Vagina (tissue), 2 donors: ENCODE data around the gene PSKH1.

Experiments used
- CTCF ChIP-seq, 3 experiments: fragments of 450-650 bp in 2 of 3; fragments of 200-600 bp in 1 of 3; sonication (generic) in 1 of 3; IDR thresholded peaks; one replicate each; pipeline ENCODE4 v1.5.1; 2017 to 2019; ENCODE audit warnings: antibody characterized with exemption in 3 of 3, mild to moderate bottlenecking in 2 of 3, moderate library complexity in 2 of 3
- POLR2AphosphoS5 ChIP-seq, 2 donors: sonication (generic); formaldehyde crosslinking; IDR thresholded peaks; one replicate each; pipeline ENCODE4 v1.9.0; 2017; ENCODE audit warnings: antibody characterized with exemption in 2 of 2, mild to moderate bottlenecking in 2 of 2, low read depth in 1 of 2; ENCODE audit not compliant: insufficient read depth in 1 of 2

DNA sequence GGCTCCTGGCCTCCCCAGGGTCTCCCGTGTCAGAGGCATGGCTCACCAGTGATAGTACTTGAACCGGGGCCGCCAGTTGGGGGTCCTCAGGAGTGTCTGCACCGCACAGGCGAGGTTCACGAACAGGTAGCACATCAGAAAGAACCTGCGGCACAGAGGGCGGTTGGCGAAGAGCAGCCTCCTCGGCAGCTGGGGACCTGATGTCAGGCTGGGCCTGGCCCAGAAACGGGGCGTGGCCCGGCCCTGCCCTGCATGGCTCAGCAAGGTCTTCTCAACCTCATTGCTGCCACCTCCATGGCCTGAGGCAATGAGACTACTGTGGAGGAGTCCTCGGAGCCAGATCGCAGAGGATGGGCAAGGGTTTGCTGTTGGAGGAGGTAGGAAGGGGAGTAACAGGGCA lies 55.0 kb downstream of the PSKH1 start:
- TF ChIP-seq CTCF (IDR thresholded peaks at IDR 0.05) (no peak), POLR2AphosphoS5 (IDR thresholded peaks at IDR 0.05; ENCODE audit: insufficient read depth in 1 of 2, low read depth in 1 of 2) (no peak)
